GM12878 (cell line): ENCODE results near the gene CLEC6A. TPM values are rescaled to one million over a fixed set of nuclear protein-coding genes. Genes with fewer than 3 reads are reported as not detected.

Experiments used
- ATAC-seq: fragments of 200-7000 bp; cut with Tn5 transposase; 3 replicates; pipeline ENCODE4 v1.9.1; 2020; ENCODE audit warnings: mild to moderate bottlenecking, moderate library complexity
- BruUV-seq: library from RNA; stranded (reverse); fragments of 400-500 nt; replicated peaks from 2 replicates; lab custom pipeline; 2021; lab: Mats Ljungman, UMichigan
- CTCF ChIA-PET: fragments of 300-600 bp; sonication (Branson Sonifier 250); formaldehyde crosslinking; extraction: SDS; loops from one replicate; lab custom pipeline; 2021; ENCODE audit warnings: inconsistent platforms; lab: Yijun Ruan, JAX
- POLR2A ChIA-PET: fragments of 350-600 bp; formaldehyde crosslinking; extraction: SDS; loops from one replicate; lab custom pipeline; 2021; ENCODE audit warnings: inconsistent platforms; lab: Charles Lee
- RAD21 ChIA-PET: fragments of 300-600 bp; sonication (Branson Sonifier 250); formaldehyde crosslinking; loops from one replicate; lab custom pipeline; 2023; ENCODE audit warnings: antibody characterized with exemption; ENCODE audit not compliant: unreplicated experiment; lab: Charles Lee
- SMC1A ChIA-PET: fragments of 300-600 bp; sonication (Branson Sonifier 250); formaldehyde crosslinking; loops from one replicate; lab custom pipeline; 2023; ENCODE audit not compliant: unreplicated experiment, uncharacterized antibody; lab: Charles Lee
- DNase-seq: peaks from one replicate; pipeline ENCODE4 v3.0.0-alpha.2; 2011; ENCODE audit warnings: low read depth, low spot score
- FAIRE-seq: peaks from 3 replicates; lab custom pipeline; 2011; peaks lifted over from hg19 to GRCh38; lab: Jason Lieb, UNC
- H2AFZ ChIP-seq: 2 replicates; pipeline ENCODE4 v1.6.0; 2011; ENCODE audit warnings: low read depth, low read length, control low read depth; ENCODE audit not compliant: control insufficient read depth
- H3K27ac ChIP-seq: 2 replicates; pipeline ENCODE4 v1.5.1; 2011; ENCODE audit warnings: control low read depth; ENCODE audit not compliant: control insufficient read depth, insufficient read depth
- H3K27me3 ChIP-seq, 2 experiments: replicated peaks in 1 of 2; 2 replicates each; pipeline versions ENCODE4 v1.6.0 to v1.6.1; 2011; ENCODE audit warnings: low read length in 1 of 2; ENCODE audit not compliant: control insufficient read depth in 2 of 2, insufficient read depth in 2 of 2
- H3K36me3 ChIP-seq, 2 experiments: 2 replicates each; pipeline ENCODE4 v1.5.1; 2011; ENCODE audit warnings: low read length in 1 of 2; ENCODE audit not compliant: control insufficient read depth in 2 of 2, insufficient read depth in 2 of 2
- H3K4me1 ChIP-seq: 2 replicates; pipeline ENCODE4 v1.6.1; 2011; ENCODE audit warnings: mild to moderate bottlenecking, low read length, moderate library complexity, mixed read lengths; ENCODE audit not compliant: control insufficient read depth, insufficient read depth
- H3K4me2 ChIP-seq: 2 replicates; pipeline ENCODE4 v1.6.0; 2011; ENCODE audit warnings: control low read depth; ENCODE audit not compliant: control insufficient read depth, insufficient read depth
- H3K4me3 ChIP-seq: fragments of 200-600 bp; sonication (generic); 2 replicates; pipeline ENCODE4 v1.5.1; 2016
- H3K79me2 ChIP-seq: 2 replicates; pipeline ENCODE4 v1.6.0; 2011; ENCODE audit warnings: low read length; ENCODE audit not compliant: control insufficient read depth, insufficient read depth
- H3K9ac ChIP-seq: 2 replicates; pipeline ENCODE4 v1.8.0; 2011; ENCODE audit warnings: low read length, control low read depth, mixed read lengths; ENCODE audit not compliant: control insufficient read depth, insufficient read depth
- H3K9me3 ChIP-seq: replicated peaks from 3 replicates; pipeline ENCODE4 v1.5.1; 2011; ENCODE audit warnings: mild to moderate bottlenecking, low read length; ENCODE audit not compliant: control insufficient read depth, insufficient read depth
- H4K20me1 ChIP-seq: 2 replicates; pipeline ENCODE4 v1.6.0; 2011; ENCODE audit not compliant: control insufficient read depth, insufficient read depth
- ASH2L ChIP-seq: fragments of 300-600, 200-600 bp; sonication (generic); IDR thresholded peaks from 2 replicates; pipeline ENCODE4 v1.6.1; 2017; ENCODE audit warnings: low read depth, mild to moderate bottlenecking, borderline replicate concordance
- CBX3 ChIP-seq: fragments of 200-600 bp; sonication (generic); IDR thresholded peaks from 2 replicates; pipeline ENCODE4 v1.6.1; 2016; ENCODE audit warnings: low read depth, borderline replicate concordance
- CEBPB ChIP-seq, 2 experiments: fragments of 150-350 bp in 1 of 2; IDR thresholded peaks; 2 replicates each; pipeline ENCODE4 v1.6.1; 2012 to 2014; ENCODE audit warnings: low read depth in 2 of 2, low read length in 2 of 2, borderline replicate concordance in 1 of 2, inconsistent platforms in 1 of 2
- EZH2 ChIP-seq: IDR thresholded peaks from 2 replicates; pipeline ENCODE4 v1.6.1; 2012; ENCODE audit warnings: low read depth, mild to moderate bottlenecking, control low read depth, inconsistent platforms, low read length, borderline replicate concordance; ENCODE audit not compliant: control insufficient read depth
- KDM1A ChIP-seq: fragments of 200-600 bp; sonication (generic); IDR thresholded peaks from 2 replicates; pipeline ENCODE4 v1.6.1; 2016; ENCODE audit warnings: borderline replicate concordance
- MEF2B ChIP-seq: fragments of 450-650 bp; IDR thresholded peaks from 2 replicates; pipeline ENCODE4 v1.6.1; 2018; ENCODE audit warnings: mild to moderate bottlenecking, moderate library complexity; ENCODE audit not compliant: partially characterized antibody, poor library complexity, severe bottlenecking
- MTA3 ChIP-seq: IDR thresholded peaks from 2 replicates; pipeline ENCODE4 v1.6.1; 2012; ENCODE audit warnings: low read length, inconsistent platforms, borderline replicate concordance
- MYB ChIP-seq: fragments of 150-350 bp; IDR thresholded peaks from 2 replicates; pipeline ENCODE4 v1.6.1; 2014; ENCODE audit warnings: mild to moderate bottlenecking, low read depth, low read length, borderline replicate concordance
- RBBP5 ChIP-seq: fragments of 200-600 bp; sonication (generic); conservative IDR thresholded peaks from 2 replicates; pipeline ENCODE4 v1.6.1; 2016
- SIX5 ChIP-seq: IDR thresholded peaks from 2 replicates; pipeline ENCODE4 v1.6.1; 2011; ENCODE audit warnings: mild to moderate bottlenecking, low read depth, low read length, moderate library complexity; ENCODE audit not compliant: severe bottlenecking
- SMAD1 ChIP-seq: fragments of 450-650 bp; IDR thresholded peaks from 2 replicates; pipeline ENCODE4 v1.6.1; 2018; ENCODE audit warnings: mild to moderate bottlenecking, low read depth; ENCODE audit not compliant: partially characterized antibody
- SMAD5 ChIP-seq: IDR thresholded peaks from 2 replicates; pipeline ENCODE4 v1.6.1; 2016; ENCODE audit warnings: antibody characterized with exemption, low read depth
- SP1 ChIP-seq: IDR thresholded peaks from one replicate; pipeline ENCODE4 v1.6.1; 2011; ENCODE audit warnings: low read depth, low read length
- SPI1 ChIP-seq: IDR thresholded peaks from 2 replicates; pipeline ENCODE4 v1.6.1; 2011; ENCODE audit warnings: low read depth, mild to moderate bottlenecking, low read length, moderate library complexity, borderline replicate concordance; ENCODE audit not compliant: insufficient read depth
- SUZ12 ChIP-seq: fragments of 200-600 bp; sonication (generic); IDR thresholded peaks from one replicate; pipeline ENCODE4 v1.6.1; 2018; ENCODE audit warnings: antibody characterized with exemption, mild to moderate bottlenecking; ENCODE audit not compliant: unreplicated experiment
- ZBTB4 ChIP-seq: fragments of 450-650 bp; formaldehyde crosslinking; IDR thresholded peaks from 2 replicates; pipeline ENCODE4 v1.4.0; 2022; ENCODE audit warnings: mild to moderate bottlenecking, moderate library complexity
- ZNF217 ChIP-seq: fragments of 450-650 bp; IDR thresholded peaks from 2 replicates; pipeline ENCODE4 v1.6.1; 2017; ENCODE audit warnings: antibody characterized with exemption, mild to moderate bottlenecking
- WGBS: methylation state at CpG from one replicate; pipeline ENCODE4 v1.1.6; 2016; ENCODE audit warnings: low lambda C conversion rate; ENCODE audit not compliant: insufficient replicate concordance, insufficient coverage; ENCODE audit errors: missing lambda C conversion rate; 5-methylcytosine and 5-hydroxymethylcytosine counted together
- in situ Hi-C: fragments of 300-500 bp; cut with MboI; formaldehyde crosslinking; loops from 9 replicates; pipeline ENCODE4 v1.14.3; 2018; ENCODE audit warnings: mixed read lengths
- intact Hi-C: fragments of 100-400 bp; cut with micrococcal nuclease; formaldehyde crosslinking; loops from one replicate; pipeline ENCODE4 v1.14.2; 2022; ENCODE audit not compliant: unreplicated experiment
- polyA plus RNA-seq, 11 experiments: library from polyadenylated mRNA; depleted of rRNA in 4 of 11; unstranded in 6 of 11; stranded (reverse) in 5 of 11; fragments of >200 nt; fragmentation: Nextera tagmentation in 4 of 11; fragmentation: Illumina TruSeq in 1 of 11; extraction: Ambion mirVana in 4 of 11; extraction: Trizol in 1 of 11; gene quantifications; 1 replicate in 1 of 11; 2 replicates in 10 of 11; pipeline versions ENCODE4 v1.2.1 to v1.2.3, GENCODE V29; 2011 to 2016; ENCODE audit warnings: inconsistent platforms in 2 of 11, missing spikeins in 2 of 11, low read depth in 1 of 11
- total RNA-seq, 4 experiments: library from RNA; depleted of rRNA in 3 of 4; stranded (reverse); fragments of >200 nt in 3 of 4; fragmentation: Illumina TruSeq in 1 of 4; extraction: Trizol in 1 of 4; gene quantifications; 2 replicates each; pipeline versions ENCODE4 v1.2.1 to v1.2.3, GENCODE V29; 2013 to 2021
- TF ChIP-seq, protein P1 (sequence below): IDR thresholded peaks from 2 replicates; pipeline ENCODE4 v1.6.1; 2012; ENCODE audit warnings: mild to moderate bottlenecking, low read depth, low read length

CLEC6A gene
- total and polyA plus RNA-seq, 10 of the 15 experiments (the other 5 are each of a cell fraction or from before 2014, with no cell fraction given), result not detected

DNA sequence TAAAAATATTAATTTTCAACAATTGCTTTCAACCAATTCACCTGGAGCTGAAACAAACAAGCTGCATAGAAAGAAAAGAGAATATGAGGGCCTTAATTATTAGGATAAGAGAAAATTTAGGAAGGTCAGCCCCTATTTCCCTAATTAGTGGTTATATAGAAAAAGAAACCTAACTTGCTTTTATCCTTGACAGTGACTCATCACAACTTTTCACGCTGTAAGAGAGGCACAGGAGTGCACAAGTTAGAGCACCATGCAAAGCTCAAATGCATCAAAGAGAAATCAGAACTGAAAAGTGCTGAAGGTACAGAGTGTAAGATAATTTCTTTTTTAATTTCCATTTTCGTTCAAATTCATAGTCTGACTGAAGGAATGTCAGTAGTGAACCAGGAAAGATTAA lies 62.2 kb downstream of the CLEC6A start (continued):
- TF ChIP-seq SPI1 (no peak), ASH2L (no peak), ZNF217 (no peak), SMAD5 (no peak), CEBPB (IDR thresholded peaks at IDR 0.05; ENCODE audit: borderline replicate concordance in 1 of 2, low read depth in 2 of 2, low read length in 2 of 2) (no peak), MYB (no peak), SUZ12 (no peak)
- TF ChIP-seq, protein P1, sequence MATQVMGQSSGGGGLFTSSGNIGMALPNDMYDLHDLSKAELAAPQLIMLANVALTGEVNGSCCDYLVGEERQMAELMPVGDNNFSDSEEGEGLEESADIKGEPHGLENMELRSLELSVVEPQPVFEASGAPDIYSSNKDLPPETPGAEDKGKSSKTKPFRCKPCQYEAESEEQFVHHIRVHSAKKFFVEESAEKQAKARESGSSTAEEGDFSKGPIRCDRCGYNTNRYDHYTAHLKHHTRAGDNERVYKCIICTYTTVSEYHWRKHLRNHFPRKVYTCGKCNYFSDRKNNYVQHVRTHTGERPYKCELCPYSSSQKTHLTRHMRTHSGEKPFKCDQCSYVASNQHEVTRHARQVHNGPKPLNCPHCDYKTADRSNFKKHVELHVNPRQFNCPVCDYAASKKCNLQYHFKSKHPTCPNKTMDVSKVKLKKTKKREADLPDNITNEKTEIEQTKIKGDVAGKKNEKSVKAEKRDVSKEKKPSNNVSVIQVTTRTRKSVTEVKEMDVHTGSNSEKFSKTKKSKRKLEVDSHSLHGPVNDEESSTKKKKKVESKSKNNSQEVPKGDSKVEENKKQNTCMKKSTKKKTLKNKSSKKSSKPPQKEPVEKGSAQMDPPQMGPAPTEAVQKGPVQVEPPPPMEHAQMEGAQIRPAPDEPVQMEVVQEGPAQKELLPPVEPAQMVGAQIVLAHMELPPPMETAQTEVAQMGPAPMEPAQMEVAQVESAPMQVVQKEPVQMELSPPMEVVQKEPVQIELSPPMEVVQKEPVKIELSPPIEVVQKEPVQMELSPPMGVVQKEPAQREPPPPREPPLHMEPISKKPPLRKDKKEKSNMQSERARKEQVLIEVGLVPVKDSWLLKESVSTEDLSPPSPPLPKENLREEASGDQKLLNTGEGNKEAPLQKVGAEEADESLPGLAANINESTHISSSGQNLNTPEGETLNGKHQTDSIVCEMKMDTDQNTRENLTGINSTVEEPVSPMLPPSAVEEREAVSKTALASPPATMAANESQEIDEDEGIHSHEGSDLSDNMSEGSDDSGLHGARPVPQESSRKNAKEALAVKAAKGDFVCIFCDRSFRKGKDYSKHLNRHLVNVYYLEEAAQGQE, result no peak

DNA sequence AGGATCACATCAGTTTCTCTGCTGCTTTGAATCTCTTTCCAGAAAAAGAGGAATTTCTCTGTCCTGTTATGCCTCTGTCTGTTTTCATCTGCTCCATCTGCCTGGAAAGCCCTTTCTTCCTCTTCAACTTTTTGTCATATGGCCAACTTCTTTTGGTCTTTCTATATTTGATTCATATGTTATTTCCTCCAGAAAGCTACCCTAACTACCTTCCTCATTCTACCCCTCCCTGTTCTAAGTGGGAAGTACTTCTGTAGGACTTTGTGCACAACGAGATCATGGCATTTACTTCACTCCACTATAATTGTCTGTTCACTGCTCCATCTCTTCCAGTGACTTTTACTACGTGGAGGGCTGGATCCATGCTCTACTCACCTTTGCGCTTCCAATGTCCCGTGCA lies 63.4 kb downstream of the CLEC6A start:
- SMC1A ChIA-PET, result interaction anchor here (0.8 kb wide), 1 partner anchor 51 kb away, joined by 3 read pairs; no protein-coding TSS in a partner anchor
- H3K27ac ChIP-seq, result no peak overlapping the region
- WGBS, result 58% methylated on average over 4 of the region's 4 CpGs
- CTCF ChIA-PET, result no interaction called here
- in situ Hi-C loops (no loop called here), intact Hi-C loops (no loop called here)
- no peak overlapping the region for H3K4me3 ChIP-seq
- no TSS peak for BruUV-seq
- no peak overlapping the region for H2AFZ ChIP-seq
- POLR2A ChIA-PET, result no interaction called here
- RAD21 ChIA-PET, result no interaction called here
- no peaks in the 10 kb centered on the region for H3K4me1 ChIP-seq
- FAIRE-seq, result no peak
- no peak for DNase-seq
- no peaks in the 10 kb centered on the region for H3K36me3 ChIP-seq
- no peaks in the 10 kb centered on the region for H3K9me3 ChIP-seq
- H3K9ac ChIP-seq, result no peak overlapping the region
- no peak for ATAC-seq
- H4K20me1 ChIP-seq, result no peaks in the 10 kb centered on the region
- H3K4me2 ChIP-seq, result no peak overlapping the region
- H3K79me2 ChIP-seq, result no peaks in the 10 kb centered on the region
- peaks cover 0 to 2% of the 10 kb centered on the region in 2 experiments; a peak in 1 of 4 replicates for H3K27me3 ChIP-seq
- TF ChIP-seq EZH2, result no peak
- TF ChIP-seq MTA3, result no peak
- no peak for TF ChIP-seq KDM1A
- TF ChIP-seq ZBTB4 (CRISPR knock-in tag), result no peak
- no peak for TF ChIP-seq CBX3
- TF ChIP-seq SMAD1, result no peak
- no peak for TF ChIP-seq SIX5
- TF ChIP-seq MEF2B, result no peak
- TF ChIP-seq RBBP5, result no peak
- no peak for TF ChIP-seq SP1
